DMS53 (cell line): Measurements from ENCODE around the gene RIMKLA.

ENCODE experiments used
- DNase-seq: peaks from one replicate; lab custom pipeline; 2025; lab: John Stamatoyannopoulos, UW

Gene RIMKLA

DNA sequence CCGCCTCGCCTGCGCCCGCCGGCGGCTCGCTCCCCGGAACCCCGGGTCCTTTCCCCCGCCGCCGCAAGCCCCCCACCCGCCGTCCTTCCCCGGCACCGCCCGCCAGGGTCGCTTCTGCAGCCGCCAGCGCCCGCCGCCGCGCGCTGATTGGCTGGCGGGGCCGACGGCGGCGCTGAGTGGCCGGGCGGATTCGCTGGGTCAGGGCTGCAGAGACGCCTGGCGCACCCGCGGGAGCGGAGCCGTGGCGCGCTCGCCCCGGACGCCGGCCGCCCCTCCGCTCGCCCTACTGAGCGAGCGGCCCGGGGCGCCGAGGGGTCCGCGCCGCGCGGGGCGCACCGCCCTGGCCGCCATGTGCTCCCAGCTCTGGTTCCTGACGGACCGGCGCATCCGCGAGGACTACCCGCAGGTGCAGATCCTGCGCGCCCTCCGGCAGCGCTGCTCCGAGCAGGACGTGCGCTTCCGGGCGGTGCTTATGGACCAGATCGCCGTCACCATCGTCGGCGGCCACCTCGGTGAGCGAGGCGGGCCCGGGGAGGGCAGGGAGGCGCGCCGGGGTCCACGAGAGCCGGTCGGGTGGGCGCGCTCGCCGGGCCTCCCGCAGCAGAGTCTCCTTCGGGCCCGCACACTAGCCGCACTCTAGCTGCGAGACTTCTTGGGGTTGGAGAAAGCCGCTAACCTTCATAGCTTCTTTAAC is at the start of gene RIMKLA:
TSS of gene RIMKLA (plus strand) at position 207 of the 694 bp plus-strand sequence. CDS start at position 350, 143 bp downstream.
- peak; percentile 92 for DNase-seq

- no peak for DNase-seq
Observed at GRCh38 chr1:42332877-42333276, 47.7 kb upstream of the RIMKLA start.

GRCh38 chr1:42333662-42334239 is 46.8 kb upstream of the RIMKLA start:
- peak; percentile 31 for DNase-seq

DNA sequence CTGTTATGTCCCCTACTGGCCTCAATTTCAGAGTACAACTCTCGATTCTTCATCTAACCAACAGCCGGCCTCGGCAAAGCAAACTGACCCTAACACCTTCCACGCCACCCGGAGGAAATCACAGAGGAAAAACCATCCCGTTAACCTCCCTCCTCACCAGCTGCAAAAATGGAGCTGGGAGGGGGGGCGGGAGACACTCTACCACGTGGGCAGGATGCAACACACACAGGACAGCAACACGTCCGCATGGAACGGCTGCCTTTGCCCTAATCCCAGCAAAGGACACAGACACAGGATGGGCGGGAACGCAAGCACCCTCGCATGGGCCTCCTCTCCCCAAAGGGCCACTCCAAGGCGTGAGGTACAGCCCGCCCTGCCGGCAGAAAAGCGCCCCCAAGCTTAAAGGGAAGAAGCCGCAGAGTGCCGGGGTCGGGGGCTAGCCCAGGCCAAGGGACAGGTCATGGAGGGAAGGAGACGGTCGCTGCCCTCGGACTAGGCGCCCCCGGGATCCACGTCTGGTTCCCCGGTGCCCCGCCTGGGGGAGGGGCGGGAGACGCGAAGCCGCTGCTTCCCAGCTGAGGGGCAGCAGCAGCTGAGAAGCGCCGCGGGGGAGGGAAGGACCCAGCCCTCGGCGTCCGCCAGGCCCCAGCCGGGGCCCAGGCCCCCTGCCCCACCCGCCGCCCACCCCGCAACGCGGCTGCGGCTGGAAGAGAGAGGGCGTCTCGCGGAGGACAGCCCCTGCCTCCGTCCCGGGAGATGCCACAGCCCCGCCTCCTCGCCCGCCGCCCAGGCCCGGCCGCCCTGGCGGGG is 46.1 kb upstream of the RIMKLA start:
- peak; percentile 88 for DNase-seq

GRCh38 chr1:42335050-42335808 is 45.4 kb upstream of the RIMKLA start, which contains the start of gene FOXJ3:
TSS of gene FOXJ3 (minus strand) at chr1:42335235. CDS start at chr1:42311093, 24,142 bp downstream.
- peak; percentile 100 for DNase-seq

GRCh38 chr1:42335809-42336518 is 44.6 kb upstream of the RIMKLA start:
- peak; percentile 85 for DNase-seq

DNA sequence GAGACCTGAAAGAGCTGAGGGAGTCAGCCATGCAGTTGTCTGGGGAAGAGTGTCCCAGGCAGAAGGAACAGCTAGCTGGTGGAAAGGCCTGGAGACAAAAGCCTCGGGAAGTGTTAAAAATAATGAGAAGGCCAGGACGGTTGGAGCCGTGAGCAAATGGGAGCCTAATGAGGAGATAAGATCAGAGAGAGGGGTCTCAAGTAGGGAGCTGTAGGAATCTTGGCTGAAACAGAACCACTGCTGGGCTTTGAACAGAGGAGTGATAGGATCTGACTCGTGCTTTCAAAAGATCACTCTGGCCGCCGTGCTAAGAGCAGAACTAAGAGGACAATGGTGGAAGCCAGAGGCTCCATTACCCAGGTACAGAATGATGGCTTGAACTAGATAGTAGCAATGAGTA is 43.6 kb upstream of the RIMKLA start:
- peak; percentile 65 for DNase-seq

DNA sequence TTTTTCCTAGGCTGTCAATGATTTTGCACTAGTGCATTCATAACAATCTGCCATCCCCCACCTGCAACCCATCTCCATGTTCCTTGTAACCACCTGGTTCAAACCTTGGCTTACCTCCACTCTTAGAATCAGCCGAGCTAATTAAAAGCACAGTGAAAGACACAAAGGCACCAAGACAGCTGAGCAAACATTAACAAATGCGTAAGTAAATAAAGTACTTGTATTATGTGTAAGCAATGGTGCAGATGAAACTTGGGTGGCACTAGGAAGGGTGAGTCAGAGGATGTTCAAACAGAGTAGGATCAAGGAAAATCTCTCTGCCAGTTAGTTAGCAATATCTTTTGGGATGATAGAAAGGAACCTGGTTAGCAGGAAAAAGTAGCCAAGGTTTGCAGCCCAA is 40.5 kb upstream of the RIMKLA start:
- peak; percentile 100 for DNase-seq

- peak; percentile 88 for DNase-seq
Observed at GRCh38 chr1:42340901-42341300, 39.7 kb upstream of the RIMKLA start.

GRCh38 chr1:42343049-42343448 is 37.5 kb upstream of the RIMKLA start:
- DNase-seq: no peak

- peak; percentile 70 for DNase-seq
Observed at GRCh38 chr1:42348498-42348897, 32.1 kb upstream of the RIMKLA start.

- no peak for DNase-seq
Observed at GRCh38 chr1:42350086-42350485, 30.5 kb upstream of the RIMKLA start.

GRCh38 chr1:42358791-42359190 is 21.8 kb upstream of the RIMKLA start:
- no peak for DNase-seq

- no peak for DNase-seq
Observed at GRCh38 chr1:42359466-42359865, 21.1 kb upstream of the RIMKLA start.

GRCh38 chr1:42364089-42364488 is 16.5 kb upstream of the RIMKLA start:
- no peak for DNase-seq

DNA sequence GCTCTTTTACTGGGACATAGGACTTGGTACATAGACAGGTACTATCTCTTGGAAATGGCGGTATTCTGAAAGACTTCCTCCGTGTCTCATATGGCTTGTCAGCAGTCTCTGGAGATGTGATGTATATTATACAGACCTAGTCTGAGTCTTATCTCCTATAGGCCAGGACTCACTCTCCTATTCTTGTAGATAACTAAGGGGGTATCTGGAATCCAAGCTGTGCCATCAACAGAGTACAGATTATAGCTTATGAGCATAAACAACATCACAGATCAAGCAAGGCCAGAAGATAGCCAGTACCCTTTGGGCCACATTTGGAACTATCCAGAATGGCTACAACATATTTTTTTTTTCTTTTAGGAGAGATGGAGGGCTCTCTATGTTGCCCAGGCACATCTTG is 16.1 kb upstream of the RIMKLA start:
- no peak for DNase-seq

DNA sequence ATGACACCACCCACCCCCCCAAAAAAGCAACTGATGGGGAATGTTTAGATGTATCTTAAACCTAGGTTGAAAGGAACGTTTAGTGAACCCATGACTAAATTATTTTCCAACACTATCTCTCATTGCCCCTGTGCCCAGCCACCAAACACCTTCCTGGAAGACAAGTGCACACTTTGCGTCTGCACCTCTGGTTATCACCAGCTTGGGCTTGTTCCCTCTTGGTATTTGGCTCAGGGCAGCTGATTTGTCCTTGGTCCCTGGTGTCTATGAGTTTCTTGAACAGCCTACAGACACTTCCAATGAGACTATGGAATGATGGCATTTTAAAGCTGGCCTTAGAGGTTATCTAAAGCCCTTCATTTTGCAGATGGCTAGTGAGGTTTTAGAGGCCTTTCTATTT is 15.5 kb upstream of the RIMKLA start:
- no peak for DNase-seq

DNA sequence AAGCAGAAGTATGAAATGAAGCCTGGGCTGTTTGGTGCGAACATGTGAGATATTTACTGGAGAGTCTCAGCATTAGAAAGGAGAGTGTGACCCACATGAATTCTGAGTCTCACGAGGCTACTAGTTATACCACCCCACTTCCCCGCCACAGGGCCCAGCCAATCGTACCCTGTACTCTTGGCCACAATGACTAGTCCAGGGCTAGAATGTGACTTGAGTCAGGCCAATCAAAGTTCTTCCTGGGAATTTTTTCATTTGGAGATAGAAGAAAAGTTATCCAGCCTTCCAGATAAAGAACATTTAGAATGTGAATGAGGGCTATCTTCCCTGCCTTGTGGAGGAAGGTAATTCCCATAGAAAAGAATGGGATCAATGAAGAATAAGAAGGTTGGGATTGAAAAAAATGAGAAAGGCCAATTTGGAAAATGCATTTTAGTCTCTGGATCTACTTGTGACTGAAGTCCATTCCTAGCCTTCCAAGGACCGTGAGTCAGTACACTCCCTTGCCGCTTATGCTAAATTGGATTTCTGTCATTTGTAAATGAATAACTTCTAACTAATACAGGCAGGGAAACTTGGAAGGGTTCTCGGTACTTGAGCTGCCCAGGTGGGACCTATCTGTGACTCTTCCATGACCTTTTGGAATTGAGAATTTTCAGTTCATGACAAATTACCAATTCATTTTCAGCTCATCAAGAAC is 12.3 kb upstream of the RIMKLA start:
- DNase-seq: no peak

DNA sequence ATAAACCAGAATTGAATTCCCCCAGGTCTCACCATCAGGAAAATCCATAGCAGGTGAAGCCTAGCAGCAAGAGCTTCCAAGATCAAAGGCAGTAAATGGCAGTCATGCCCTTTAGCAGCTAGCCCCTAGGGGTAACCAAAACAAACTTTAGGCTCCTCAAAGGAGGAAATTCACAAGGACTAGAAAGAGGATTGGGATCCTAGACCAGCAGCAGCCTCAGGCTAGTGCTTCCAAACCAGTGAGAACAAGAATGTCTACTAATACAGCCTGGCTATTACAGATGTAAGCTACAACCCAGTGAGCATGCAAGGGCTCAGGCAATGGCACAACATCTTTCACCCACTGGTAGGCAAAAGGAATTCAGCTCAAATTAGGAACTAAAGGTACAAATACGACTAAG is 11.1 kb upstream of the RIMKLA start:
- no peak for DNase-seq

GRCh38 chr1:42370876-42371549 is 9.6 kb upstream of the RIMKLA start:
- DNase-seq: no peak
